ENCODE results near the gene TBX4. TPM values are rescaled to one million over a fixed set of nuclear protein-coding genes. Genes with fewer than 3 reads are reported as not detected.

TBX4 gene
- total and polyA plus RNA-seq, 2 experiments from 2014 or later: 13.9 to 15.4 TPM

GRCh38 chr17:61422116-61422799, 30.0 kb upstream of the TBX4 start:
- Histone ChIP-seq H3K9me3 (ENCODE audit: low read depth) (no peaks in the 10 kb centered on the region), H3K27me3 (no peaks in the 10 kb centered on the region), H3K36me3 (replicated peaks; ENCODE audit: insufficient read depth, low read depth) (no peaks in the 10 kb centered on the region), H3K27ac (no peak overlapping the region), H3K4me3 (no peak overlapping the region), H3K4me1 (ENCODE audit: insufficient read depth) (no peaks in the 10 kb centered on the region), H3K9me2 (replicated peaks; ENCODE audit: insufficient read depth) (no peaks in the 10 kb centered on the region), H2AFZ (no peak overlapping the region), H4K20me1 (ENCODE audit: insufficient read depth, poor library complexity, severe bottlenecking) (no peaks in the 10 kb centered on the region), H3K79me2 (no peaks in the 10 kb centered on the region), H3K4me2 (no peak overlapping the region)
- DNase-seq (ENCODE audit: low spot score): no peak
- 78% methylated on average over 5 of the region's 5 CpGs for WGBS (ENCODE audit: low lambda C conversion rate, missing lambda C conversion rate)
- TF ChIP-seq CTCF (IDR thresholded peaks at IDR 0.05; ENCODE audit: poor library complexity) (no peak), EZH2phosphoT487 (IDR thresholded peaks at IDR 0.05; ENCODE audit: low read depth, severe bottlenecking, unreplicated experiment) (no peak)

- DNase-seq (ENCODE audit: low spot score): no peak
- Histone ChIP-seq H3K36me3 (replicated peaks; ENCODE audit: insufficient read depth, low read depth) (no peaks in the 10 kb centered on the region), H3K4me2 (no peak overlapping the region), H3K4me3 (no peak overlapping the region), H4K20me1 (ENCODE audit: insufficient read depth, poor library complexity, severe bottlenecking) (no peaks in the 10 kb centered on the region), H3K9me2 (replicated peaks; ENCODE audit: insufficient read depth) (no peaks in the 10 kb centered on the region), H3K9me3 (ENCODE audit: low read depth) (no peaks in the 10 kb centered on the region), H3K4me1 (ENCODE audit: insufficient read depth) (no peaks in the 10 kb centered on the region), H3K27me3 (no peaks in the 10 kb centered on the region), H3K27ac (no peak overlapping the region), H3K79me2 (no peaks in the 10 kb centered on the region), H2AFZ (no peak overlapping the region)
- 45% methylated on average over 2 of the region's 2 CpGs for WGBS (ENCODE audit: low lambda C conversion rate, missing lambda C conversion rate)
- TF ChIP-seq EZH2 (IDR thresholded peaks at IDR 0.05; ENCODE audit: borderline replicate concordance) (no peak), CTCF (IDR thresholded peaks at IDR 0.05; ENCODE audit: poor library complexity) (no peak)
Measured at GRCh38 chr17:61422869-61423268, 29.4 kb upstream of the TBX4 start.

- no peaks in the 10 kb centered on the region for H3K27me3 ChIP-seq
- no peaks in the 10 kb centered on the region for H3K9me3 ChIP-seq (ENCODE audit: low read depth)
- no peaks in the 10 kb centered on the region for H3K4me1 ChIP-seq (ENCODE audit: insufficient read depth)
- H3K27ac ChIP-seq: no peak overlapping the region
- no peak overlapping the region for H3K4me3 ChIP-seq
- no peak overlapping the region for H2AFZ ChIP-seq
- no peaks in the 10 kb centered on the region for H4K20me1 ChIP-seq (ENCODE audit: insufficient read depth, poor library complexity, severe bottlenecking)
- TF ChIP-seq EZH2phosphoT487 (IDR thresholded peaks at IDR 0.05; ENCODE audit: low read depth, severe bottlenecking, unreplicated experiment): no peak
- no peak for TF ChIP-seq EZH2 (IDR thresholded peaks at IDR 0.05; ENCODE audit: borderline replicate concordance)
- no peak for TF ChIP-seq CTCF (IDR thresholded peaks at IDR 0.05; ENCODE audit: poor library complexity)
- H3K9me2 ChIP-seq (replicated peaks; ENCODE audit: insufficient read depth): no peaks in the 10 kb centered on the region
- no peak overlapping the region for H3K4me2 ChIP-seq
- WGBS (ENCODE audit: low lambda C conversion rate, missing lambda C conversion rate): 92% methylated on average over 10 of the region's 10 CpGs
- H3K36me3 ChIP-seq (replicated peaks; ENCODE audit: insufficient read depth, low read depth): no peaks in the 10 kb centered on the region
- DNase-seq (ENCODE audit: low spot score): no peak
- H3K79me2 ChIP-seq: no peaks in the 10 kb centered on the region
Measured at GRCh38 chr17:61423967-61424649, 28.1 kb upstream of the TBX4 start.
